GM19023 (cell line): ENCODE results near the gene C5orf22.
"Not testable (repeated sequence)": the region's sequence is repeated elsewhere in the genome, so short reads cannot be mapped to it uniquely, and the experiment has no call there.

ENCODE experiments used
- ATAC-seq: cut with Tn5 transposase; IDR thresholded peaks from one replicate; pipeline ENCODE4 v1.9.1; 2021; ENCODE audit warnings: mild to moderate bottlenecking, moderate library complexity; ENCODE audit not compliant: unreplicated experiment

The C5orf22 gene

GRCh38 chr5:31553863-31554262 is 21.8 kb downstream of the C5orf22 start:
- no peak for ATAC-seq

GRCh38 chr5:31554552-31554951 is 22.5 kb downstream of the C5orf22 start:
- no peak for ATAC-seq

- no peak for ATAC-seq
Measured at GRCh38 chr5:31556461-31556860, 24.4 kb downstream of the C5orf22 start.

- no peak for ATAC-seq
Measured at GRCh38 chr5:31559942-31560341, 27.8 kb downstream of the C5orf22 start.

GRCh38 chr5:31561946-31562345 is 29.8 kb downstream of the C5orf22 start:
- ATAC-seq = no peak

GRCh38 chr5:31563216-31563615 is 31.1 kb downstream of the C5orf22 start:
- ATAC-seq = no peak

GRCh38 chr5:31566362-31566761 is 34.3 kb downstream of the C5orf22 start:
- ATAC-seq = not testable (repeated sequence)

GRCh38 chr5:31568302-31568835 is 36.3 kb downstream of the C5orf22 start:
- ATAC-seq = no peak

GRCh38 chr5:31569068-31569467 is 37.0 kb downstream of the C5orf22 start:
- ATAC-seq = no peak

GRCh38 chr5:31573494-31574142 is 41.5 kb downstream of the C5orf22 start:
- peak; percentile 96 for ATAC-seq

GRCh38 chr5:31574772-31575171 is 42.7 kb downstream of the C5orf22 start:
- no peak for ATAC-seq

- ATAC-seq = no peak
Measured at GRCh38 chr5:31577438-31577837, 45.3 kb downstream of the C5orf22 start.

GRCh38 chr5:31579558-31579957 is 47.5 kb downstream of the C5orf22 start:
- no peak for ATAC-seq

- ATAC-seq = no peak
Measured at GRCh38 chr5:31581498-31582099, 49.5 kb downstream of the C5orf22 start.

GRCh38 chr5:31583129-31583528 is 51.0 kb downstream of the C5orf22 start:
- ATAC-seq = no peak

- ATAC-seq = no peak
Measured at GRCh38 chr5:31585166-31585894, 53.2 kb downstream of the C5orf22 start.

- ATAC-seq = no peak
Measured at GRCh38 chr5:31585895-31586270, 53.8 kb downstream of the C5orf22 start.

- no peak for ATAC-seq
Measured at GRCh38 chr5:31587546-31587945, 55.4 kb downstream of the C5orf22 start.

- no peak for ATAC-seq
Measured at GRCh38 chr5:31593665-31594064, 61.6 kb downstream of the C5orf22 start.

GRCh38 chr5:31596354-31596753 is 64.3 kb downstream of the C5orf22 start:
- ATAC-seq = no peak

GRCh38 chr5:31598640-31599611 is 66.8 kb downstream of the C5orf22 start:
- ATAC-seq = no peak
